GM12801 (cell line): ENCODE measurements around the gene AMBRA1.

ENCODE experiments used
- TF ChIP-seq, protein P1 (sequence below): IDR thresholded peaks from one replicate; pipeline ENCODE4 v1.5.1; 2011; ENCODE audit warnings: control low read depth; ENCODE audit not compliant: insufficient read length; ENCODE audit errors: extremely low read depth

The AMBRA1 gene

DNA sequence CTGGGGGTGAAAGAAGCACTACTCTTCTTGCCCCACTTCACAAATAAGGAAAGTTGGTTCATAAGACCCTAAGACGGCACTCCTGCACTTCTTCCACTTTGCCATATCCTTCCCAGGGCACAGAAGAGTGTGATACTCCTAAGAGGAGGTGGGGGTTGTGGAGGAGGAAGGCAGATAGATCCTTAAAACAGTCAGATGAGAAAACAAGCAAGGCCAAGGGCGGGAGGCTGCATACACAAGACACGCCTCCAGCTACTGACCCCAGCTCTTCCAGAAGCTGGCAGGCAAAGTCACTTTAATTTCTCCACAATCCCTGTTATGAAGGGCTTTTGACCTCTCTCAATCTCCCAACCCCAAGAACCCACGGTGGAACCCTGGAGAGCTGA, 200.6 kb downstream of the AMBRA1 start:
- TF ChIP-seq, protein P1, sequence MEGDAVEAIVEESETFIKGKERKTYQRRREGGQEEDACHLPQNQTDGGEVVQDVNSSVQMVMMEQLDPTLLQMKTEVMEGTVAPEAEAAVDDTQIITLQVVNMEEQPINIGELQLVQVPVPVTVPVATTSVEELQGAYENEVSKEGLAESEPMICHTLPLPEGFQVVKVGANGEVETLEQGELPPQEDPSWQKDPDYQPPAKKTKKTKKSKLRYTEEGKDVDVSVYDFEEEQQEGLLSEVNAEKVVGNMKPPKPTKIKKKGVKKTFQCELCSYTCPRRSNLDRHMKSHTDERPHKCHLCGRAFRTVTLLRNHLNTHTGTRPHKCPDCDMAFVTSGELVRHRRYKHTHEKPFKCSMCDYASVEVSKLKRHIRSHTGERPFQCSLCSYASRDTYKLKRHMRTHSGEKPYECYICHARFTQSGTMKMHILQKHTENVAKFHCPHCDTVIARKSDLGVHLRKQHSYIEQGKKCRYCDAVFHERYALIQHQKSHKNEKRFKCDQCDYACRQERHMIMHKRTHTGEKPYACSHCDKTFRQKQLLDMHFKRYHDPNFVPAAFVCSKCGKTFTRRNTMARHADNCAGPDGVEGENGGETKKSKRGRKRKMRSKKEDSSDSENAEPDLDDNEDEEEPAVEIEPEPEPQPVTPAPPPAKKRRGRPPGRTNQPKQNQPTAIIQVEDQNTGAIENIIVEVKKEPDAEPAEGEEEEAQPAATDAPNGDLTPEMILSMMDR, result no peak

DNA sequence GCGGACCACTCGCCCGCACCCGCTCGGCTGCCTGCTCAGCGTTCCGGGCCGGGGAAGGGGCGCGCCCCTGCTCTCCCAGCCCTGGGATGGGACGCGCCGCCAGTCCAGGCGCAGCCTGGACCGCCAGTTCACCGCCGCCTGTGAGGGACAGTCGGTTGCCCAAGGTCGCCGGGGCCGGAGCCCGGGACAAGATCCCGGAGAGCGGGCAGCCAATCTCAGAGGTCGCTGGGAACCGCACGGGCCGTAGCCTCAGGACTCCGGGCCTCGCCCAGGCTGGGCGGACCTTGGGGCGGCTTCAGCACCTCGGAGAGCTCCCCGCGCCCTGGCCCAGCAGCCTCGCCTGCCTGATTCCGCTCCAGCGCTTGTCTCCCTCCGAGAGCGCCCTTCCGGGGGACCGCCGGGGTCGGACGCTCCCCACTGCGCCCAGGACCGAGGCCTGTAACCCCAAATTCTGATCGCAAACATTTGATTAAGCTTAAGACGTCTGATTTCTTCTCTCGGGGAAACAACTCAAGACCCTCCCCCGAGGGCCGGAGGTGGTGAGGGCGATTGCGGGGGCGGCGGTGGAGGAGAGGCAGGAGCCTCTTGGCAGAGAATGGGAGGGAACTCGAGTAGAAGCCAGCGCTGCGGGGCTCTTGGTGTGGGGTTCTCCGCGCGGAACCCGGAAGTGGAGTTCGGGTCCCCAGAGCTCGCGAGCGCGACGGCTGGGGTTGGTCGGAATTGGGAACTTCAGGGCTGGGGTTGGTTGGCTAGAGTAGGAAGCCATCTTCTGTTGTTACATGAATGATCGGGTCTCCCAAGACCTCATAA, 201.2 kb downstream of the AMBRA1 start:
- TF ChIP-seq, protein P1, result no peak

DNA sequence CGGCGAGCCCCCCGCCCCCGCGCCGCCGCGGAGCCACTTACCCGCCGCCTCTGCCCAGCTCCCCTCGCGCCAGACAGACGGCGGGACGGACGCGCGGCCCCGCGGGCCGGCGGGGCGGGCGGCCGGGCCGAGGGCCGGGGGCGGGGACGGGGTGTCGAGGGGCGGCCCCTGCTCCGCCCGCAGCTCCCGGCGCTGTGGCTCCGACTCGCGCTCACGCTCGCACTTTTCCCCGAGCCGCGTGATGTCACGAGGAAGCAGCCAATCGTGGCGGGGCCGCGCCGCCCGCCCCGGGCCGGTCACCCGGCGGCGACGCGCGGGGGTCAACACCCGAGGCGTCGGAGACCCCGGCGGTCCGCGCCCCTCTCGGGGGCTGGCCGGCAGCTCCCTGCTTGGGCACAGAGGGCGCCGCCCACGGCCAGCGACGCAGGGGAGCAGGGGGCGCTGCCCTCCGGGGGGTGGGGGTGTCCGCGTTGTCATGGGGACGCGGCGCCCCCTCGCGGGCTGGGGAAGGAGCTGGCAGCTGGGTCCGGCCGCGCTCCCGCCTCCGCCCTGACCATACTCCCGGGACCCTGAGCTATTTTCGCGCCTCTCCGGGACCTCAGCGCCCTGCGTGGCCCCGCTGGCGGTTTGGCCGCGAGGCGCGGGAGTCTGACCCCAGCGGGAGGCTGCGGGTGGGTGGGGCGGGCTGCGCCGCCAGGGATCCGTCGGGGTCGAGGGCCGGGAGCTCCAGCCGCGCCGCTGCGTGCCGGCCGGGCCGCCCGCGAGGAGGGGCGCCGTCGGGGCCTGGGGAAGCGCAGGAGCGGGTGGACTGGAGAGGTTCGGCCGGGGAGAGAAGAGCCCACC, 202.0 kb downstream of the AMBRA1 start, which contains the start of gene CHRM4:
Gene CHRM4, minus strand, starts transcription at position 199 of the 843 bp plus-strand sequence. CDS start 5,219 bp downstream, outside the sequence.
- TF ChIP-seq, protein P1, result no peak

DNA sequence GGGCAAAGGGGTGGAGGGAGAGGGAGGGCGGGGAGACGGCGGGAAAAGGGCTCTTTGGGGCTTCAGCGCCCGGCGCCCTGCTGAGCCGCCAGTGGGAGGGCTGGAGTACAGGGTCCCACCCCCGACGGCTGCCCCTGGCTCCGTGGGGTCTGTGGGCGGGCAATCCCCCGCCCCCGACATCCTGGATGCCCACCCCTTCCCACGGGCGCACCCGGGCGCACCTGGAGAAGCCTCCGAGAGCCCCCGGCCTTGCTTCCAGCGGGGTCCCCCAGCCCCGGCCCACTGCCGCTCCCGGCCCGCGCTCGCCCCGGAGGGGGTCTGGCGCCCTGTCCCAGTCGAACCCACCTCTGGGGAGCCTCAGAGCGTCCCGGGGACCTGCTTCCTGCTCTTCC, 202.6 kb downstream of the AMBRA1 start:
- TF ChIP-seq, protein P1, result no peak

DNA sequence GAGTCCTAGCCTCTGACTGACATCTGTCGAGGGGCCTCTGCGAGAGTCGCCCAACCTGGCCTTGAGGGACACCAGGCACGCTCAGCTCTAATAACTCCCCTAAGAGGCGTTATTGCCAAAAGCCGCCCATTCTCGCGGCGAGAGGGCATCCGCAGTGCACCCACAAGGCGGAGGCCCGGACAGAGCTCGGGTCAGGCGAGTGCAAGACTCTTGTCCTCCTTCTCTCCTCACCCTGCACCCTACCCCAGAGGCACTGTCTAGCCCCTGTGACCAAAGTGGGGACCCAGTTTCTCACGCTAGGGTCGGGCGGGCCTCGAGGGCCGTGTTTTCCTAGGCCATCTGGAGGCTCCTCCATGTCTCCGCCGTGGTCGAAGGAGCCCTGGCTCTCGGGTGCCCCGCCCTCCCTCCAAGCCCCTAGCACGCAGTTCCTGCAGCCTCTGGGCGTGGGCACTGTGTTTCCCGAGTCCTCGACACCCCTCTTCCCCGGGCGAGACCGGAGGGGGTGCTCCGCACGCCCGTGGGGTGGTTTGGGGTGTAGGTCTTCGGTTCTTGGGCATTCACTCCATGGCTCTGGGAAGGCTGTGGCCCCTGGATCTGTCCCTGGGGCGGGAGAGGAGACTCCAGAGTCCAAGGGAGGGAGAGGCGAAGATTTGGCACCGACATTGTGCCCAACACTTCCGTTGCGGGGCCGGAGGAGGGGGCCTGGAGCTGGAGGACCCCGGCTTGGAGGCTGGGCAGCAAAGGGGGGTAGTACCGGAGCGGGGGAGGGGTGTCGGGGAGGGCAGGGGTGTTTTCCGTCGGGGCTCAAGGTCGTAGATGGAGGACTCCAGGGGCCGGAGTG, 203.3 kb downstream of the AMBRA1 start:
- TF ChIP-seq, protein P1, result no peak

DNA sequence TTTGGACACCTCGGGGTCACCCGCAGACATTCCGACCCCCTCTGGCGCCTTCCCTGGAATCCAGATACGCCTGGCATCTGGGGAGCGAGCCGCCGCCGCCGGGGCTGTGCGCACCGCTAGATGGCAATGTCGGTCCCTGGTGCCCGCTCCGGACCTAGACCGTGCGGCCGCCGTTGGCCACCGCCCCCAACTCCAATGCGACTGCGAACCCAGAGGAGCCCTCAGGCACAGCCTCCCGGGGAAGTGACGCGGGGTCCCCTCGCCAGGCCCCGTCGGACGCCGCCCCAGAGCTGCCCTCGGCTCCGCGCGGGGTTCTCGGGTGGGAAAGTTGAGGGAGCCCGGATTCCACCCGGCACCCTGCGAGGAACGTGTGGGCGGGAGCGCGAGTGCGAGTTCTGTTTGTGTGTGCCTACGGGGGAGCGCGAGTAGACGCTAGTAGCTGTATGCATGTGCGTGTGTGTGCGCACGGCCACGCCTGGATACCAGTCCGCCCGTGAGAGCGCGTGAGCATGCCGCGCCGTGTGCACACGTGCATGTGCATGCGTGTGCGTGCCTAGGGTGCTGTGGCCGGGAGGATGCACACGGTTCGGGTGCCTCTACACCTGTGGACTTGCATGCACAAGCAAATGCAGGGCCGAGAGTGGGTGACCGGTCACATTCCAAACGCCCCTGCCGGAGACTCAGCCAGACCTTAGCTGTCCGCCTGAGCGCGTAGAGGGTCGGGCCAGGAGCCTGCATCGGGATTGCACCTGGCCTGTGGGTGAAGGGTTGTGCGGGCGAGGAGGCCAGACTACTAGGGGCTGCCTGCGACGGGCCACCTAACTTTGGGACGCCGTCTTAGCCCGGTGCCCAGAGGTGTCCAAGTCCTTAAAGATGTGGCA, 204.1 kb downstream of the AMBRA1 start:
- TF ChIP-seq, protein P1, result no peak
